ENCODE results near the gene PIGV.
A peak's percentile ranks its signal among the peaks of the same experiment; 100 is the strongest.

Gene PIGV

DNA sequence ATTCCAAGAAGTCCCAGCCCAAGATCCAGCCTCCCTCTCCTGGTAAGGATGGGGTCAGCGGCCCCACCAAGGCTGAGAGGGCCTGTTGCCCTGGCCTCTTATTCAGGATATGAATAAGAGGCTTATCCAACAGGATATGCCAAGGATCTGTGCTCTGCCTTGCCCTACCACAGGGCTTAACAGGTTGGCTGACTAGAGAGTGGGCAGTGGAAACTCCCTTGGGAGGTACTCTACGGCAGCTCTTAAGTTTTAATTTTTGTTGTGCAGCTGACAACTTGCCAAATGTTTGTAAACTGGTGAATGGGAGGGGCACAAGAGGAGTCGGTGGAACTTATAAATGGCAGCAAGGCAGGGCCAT, 16.5 kb upstream of the PIGV start:
- no peak overlapping the region for H3K4me3 ChIP-seq
- peak overlapping the region in 13 of 21 experiments; percentile 6 to 67 (median 28) for H3K27ac ChIP-seq

DNA sequence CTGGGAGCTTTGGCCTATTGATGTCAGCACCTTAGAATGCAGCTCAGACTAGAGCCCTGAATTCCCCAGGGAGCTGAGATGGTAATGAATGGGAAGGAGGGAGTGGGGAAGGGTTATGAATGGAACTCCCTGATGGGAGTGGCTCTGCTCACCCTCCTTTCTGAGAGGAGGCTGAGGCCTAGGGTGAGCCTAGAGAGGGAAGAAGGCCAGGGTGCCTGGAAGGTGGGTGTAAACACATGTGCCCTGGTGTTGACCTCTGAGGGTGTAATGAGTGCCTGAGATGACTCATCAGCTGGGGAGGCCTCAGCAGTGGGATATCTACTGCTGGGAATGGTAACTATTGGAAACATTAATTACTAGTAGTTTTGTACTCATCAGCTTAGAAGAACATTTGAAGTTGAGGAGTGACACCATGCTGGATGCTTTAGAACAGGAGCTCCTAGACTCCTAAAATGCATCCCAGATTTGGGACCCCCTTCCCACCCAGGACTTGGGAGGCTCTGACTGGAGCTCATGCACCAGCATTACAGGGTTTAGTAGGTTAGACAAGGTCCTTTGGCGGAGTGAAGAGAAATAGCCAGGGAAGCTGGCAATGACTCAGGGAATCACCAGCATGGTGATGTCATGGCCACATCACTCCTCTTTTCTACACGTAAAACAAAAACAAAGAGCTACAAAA, 16.0 kb upstream of the PIGV start:
- H3K4me3 ChIP-seq = no peak overlapping the region
- H3K27ac ChIP-seq = peak overlapping the region in 13 of 21 experiments; percentile 6 to 67 (median 28)

DNA sequence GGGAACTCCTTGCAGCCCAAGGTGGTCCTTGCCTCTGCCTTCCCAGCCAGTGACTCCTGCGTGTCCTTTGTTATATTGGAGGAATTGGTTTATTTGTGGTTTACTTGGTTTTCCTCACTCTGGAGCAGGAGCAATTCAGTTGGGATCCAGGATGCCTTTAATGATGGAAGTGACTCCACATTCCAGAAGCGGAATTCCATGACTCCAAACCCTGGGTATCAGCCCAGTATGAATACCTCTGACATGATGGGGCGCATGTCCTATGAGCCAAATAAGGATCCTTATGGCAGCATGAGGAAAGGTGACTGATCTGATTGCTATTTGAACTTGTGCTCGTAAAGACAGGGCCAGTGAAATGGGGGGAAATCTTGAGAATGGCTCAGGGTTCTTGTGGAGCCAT, 15.1 kb upstream of the PIGV start:
- no peak overlapping the region for H3K4me3 ChIP-seq
- H3K27ac ChIP-seq = peak overlapping the region in 1 of 21 experiments; percentile 30

DNA sequence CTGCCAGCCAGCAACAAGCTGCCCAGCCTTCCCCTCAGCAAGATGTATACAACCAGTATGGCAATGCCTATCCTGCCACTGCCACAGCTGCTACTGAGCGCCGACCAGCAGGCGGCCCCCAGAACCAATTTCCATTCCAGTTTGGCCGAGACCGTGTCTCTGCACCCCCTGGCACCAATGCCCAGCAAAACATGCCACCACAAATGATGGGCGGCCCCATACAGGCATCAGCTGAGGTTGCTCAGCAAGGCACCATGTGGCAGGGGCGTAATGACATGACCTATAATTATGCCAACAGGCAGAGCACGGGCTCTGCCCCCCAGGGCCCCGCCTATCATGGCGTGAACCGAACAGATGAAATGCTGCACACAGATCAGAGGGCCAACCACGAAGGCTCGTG, 13.3 kb upstream of the PIGV start:
- Histone ChIP-seq H3K27ac (no peak overlapping the region), H3K4me3 (no peak overlapping the region)

DNA sequence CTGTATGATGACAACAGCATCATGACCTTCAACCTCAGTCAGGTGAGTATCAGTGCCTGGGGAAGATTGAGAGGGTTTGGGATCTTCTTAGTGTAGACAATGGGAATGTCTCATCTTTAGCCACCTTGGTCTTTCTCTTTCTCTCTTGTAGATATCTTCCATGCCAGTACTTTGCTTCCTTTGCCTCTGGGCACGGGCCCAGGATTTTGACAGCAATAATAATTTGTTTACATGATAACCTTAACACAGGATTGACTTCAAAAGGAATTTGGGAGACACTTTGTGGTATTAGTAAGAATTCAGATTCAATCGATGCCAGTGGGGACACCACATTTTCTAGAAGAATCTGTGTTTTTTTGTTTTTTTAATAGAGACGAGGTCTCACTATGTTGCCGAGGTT, 12.1 kb upstream of the PIGV start:
- H3K27ac ChIP-seq = peak overlapping the region in 1 of 21 experiments; percentile 31
- no peak overlapping the region for H3K4me3 ChIP-seq

DNA sequence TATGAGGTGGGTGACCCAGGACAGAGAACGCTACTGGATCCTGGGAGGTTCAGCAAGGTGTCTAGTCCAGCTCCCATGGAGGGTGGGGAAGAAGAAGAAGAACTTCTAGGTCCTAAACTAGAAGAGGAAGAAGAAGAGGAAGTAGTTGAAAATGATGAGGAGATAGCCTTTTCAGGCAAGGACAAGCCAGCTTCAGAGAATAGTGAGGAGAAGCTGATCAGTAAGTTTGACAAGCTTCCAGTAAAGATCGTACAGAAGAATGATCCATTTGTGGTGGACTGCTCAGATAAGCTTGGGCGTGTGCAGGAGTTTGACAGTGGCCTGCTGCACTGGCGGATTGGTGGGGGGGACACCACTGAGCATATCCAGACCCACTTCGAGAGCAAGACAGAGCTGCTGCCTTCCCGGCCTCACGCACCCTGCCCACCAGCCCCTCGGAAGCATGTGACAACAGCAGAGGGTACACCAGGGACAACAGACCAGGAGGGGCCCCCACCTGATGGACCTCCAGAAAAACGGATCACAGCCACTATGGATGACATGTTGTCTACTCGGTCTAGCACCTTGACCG, 8.6 kb upstream of the PIGV start:
- no peak overlapping the region for H3K27ac ChIP-seq
- H3K4me3 ChIP-seq = no peak overlapping the region

DNA sequence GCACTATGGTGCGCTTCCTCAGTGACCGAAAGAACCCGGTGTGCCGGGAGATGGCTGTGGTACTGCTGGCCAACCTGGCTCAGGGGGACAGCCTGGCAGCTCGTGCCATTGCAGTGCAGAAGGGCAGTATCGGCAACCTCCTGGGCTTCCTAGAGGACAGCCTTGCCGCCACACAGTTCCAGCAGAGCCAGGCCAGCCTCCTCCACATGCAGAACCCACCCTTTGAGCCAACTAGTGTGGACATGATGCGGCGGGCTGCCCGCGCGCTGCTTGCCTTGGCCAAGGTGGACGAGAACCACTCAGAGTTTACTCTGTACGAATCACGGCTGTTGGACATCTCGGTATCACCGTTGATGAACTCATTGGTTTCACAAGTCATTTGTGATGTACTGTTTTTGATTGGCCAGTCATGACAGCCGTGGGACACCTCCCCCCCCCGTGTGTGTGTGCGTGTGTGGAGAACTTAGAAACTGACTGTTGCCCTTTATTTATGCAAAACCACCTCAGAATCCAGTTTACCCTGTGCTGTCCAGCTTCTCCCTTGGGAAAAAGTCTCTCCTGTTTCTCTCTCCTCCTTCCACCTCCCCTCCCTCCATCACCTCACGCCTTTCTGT, 7.3 kb upstream of the PIGV start:
- Histone ChIP-seq H3K27ac (no peak overlapping the region), H3K4me3 (no peak overlapping the region)

DNA sequence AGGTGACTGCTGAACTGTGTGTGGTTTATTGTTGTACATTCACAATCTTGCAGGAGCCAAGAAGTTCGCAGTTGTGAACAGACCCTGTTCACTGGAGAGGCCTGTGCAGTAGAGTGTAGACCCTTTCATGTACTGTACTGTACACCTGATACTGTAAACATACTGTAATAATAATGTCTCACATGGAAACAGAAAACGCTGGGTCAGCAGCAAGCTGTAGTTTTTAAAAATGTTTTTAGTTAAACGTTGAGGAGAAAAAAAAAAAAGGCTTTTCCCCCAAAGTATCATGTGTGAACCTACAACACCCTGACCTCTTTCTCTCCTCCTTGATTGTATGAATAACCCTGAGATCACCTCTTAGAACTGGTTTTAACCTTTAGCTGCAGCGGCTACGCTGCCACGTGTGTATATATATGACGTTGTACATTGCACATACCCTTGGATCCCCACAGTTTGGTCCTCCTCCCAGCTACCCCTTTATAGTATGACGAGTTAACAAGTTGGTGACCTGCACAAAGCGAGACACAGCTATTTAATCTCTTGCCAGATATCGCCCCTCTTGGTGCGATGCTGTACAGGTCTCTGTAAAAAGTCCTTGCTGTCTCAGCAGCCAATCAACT, 6.4 kb upstream of the PIGV start:
- no peak overlapping the region for H3K4me3 ChIP-seq
- H3K27ac ChIP-seq = no peak overlapping the region

DNA sequence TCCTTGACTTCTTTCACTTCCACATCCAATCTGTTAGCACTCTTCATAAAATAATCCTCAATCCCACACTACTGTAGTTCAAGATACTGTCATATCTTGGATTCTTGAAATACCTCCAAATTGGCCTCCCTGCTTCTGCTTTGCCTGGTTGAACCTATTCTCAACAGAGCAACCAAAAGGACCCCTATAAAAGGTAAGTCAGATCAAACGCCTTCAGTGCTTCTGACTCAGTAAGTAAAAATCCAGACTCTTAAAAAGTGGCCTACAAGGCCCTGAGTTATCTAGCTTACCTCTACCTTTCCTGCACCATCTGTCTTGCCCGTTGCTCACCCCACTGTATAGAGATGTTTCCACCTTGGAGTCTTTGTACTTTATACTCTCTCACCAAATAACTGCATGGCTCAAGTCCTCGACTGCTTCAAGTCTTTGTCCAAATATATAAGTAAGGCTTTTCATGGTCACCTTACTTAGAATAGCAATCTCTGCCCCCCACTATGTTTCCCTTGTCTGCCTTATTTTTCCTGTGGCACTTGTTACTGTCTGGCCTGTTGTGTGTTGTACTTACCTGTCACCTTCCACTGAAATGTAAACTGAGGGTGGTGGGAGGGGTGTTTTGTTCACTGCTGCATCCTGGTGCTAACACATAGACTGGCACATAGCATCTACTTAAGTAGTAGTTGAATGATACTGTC, 5.1 kb upstream of the PIGV start:
- Histone ChIP-seq H3K27ac (peak overlapping the region in 2 of 21 experiments; percentile 8 to 33), H3K4me3 (no peak overlapping the region)

DNA sequence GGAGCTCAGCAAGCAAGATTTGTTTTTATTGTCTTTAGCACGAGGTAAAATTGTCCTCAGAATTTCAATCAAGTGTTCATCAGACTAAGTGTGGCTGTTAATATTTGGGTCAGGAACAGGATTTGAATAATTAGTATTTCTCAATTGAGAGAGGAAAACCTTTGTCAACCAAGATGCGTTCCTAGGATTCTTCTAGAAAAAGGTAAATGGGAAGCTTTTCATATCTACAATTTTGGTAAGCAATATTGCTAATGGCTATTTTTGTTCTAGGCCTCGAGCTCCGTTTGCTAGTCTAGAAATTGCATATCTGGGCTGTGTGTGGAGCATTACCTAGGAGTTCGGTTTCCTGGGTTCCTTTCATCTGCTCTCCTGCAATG, 4.1 kb upstream of the PIGV start:
- Histone ChIP-seq H3K4me3 (no peak overlapping the region), H3K27ac (peak overlapping the region in 3 of 21 experiments; percentile 8 to 45 (median 20))

DNA sequence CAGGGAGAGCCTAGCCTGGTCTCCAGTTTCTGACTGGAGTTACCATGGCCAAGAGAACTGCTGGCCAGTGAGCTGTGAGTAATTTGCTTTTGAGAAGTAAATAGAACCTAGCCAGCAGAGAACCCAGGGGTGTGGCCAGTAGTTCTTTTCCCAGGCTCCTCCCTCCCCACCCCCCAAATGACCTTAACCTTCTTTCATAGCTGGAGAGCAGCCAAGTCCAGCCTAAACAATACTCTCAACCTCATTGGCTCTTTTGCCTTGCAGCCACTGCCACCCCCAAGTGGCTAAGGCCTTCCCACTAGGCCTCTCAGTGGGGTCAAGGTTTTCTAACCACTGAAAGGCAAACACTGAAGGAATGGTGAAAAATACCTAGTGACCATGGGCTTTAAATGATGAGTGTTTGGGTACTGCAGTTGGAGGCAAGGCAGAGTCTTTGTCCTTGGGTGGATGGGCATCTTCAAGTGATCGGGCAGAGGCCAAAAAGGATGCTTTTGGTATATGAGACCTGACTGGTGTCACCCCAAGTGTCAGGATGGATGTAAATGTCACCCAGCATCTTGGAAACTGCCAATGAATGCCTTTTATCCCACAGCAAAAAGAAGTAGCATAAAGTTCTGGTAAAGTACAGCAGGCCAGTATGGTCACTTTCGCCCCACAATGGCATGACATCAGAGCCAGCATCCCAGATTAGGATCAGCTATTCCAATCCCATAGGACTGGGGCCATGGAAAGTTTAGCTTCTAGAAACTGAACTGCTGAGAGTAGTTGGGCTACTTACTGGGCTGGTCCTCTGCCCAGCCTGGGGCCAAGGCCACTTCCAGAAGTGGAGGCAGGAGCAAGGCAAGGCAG, 3.5 kb upstream of the PIGV start:
- Histone ChIP-seq H3K4me3 (no peak overlapping the region), H3K27ac (peak overlapping the region in 9 of 21 experiments; percentile 3 to 100 (median 34))

DNA sequence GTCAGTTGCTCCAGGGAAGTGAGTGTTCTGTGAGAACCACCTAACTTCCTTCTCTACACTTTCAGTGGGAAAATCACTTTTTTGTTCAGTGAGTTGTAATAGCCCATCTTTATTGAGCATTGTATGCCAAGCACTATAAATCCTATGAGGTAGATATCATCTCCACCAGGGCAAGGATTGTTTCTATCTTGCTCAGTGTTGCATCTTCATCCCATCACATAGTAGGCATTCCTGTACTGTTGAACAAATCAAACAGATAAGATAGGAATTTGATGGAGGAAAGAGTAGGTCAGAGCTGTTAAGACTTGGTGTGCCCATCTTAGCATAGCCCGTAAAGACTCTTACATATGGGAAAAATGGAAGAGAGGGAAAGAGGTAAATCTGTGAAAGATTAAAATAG, 2.9 kb upstream of the PIGV start:
- peak overlapping the region in 10 of 21 experiments; percentile 3 to 100 (median 99) for H3K27ac ChIP-seq
- H3K4me3 ChIP-seq = no peak overlapping the region

DNA sequence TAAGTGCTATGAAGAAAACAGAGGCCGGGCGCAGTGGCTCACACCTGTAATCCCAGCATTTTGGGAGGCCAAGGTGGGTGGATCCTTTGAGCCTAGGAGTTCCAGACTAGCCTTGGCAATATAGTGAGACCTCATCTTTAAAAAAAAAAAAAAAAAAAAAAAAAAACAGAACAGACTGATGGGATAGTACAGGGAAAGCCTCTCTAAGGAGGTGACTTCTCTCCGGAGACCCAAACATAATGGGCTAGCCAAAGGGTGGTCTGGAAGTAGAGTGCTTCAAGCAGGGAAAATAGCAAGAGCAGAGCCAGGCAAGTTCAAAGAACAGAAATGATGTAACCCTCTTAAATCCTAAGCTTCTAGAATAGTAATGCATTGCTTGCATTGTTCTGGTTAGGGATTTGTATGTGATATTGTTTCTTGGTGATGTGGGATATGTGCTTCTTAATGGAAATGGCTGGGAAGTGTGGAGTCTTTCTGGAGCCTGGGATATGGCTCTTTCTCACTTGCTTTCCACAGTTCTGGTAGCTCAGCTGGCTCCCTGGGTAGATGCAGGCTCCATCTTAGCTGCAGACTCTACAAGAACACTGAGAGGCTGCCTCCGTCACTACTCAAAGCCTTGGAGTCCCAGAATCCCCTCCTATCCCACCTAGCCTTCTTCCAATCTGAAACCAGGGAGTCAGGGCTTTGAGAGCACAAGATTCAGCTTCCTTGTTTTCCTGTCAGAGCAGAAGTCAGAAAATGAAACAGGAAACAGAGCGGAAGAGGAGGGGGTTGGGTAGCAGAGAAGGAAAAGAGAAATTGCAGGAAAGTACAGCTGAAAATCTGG, 1.9 kb upstream of the PIGV start:
- no peak overlapping the region for H3K4me3 ChIP-seq
- H3K27ac ChIP-seq = peak overlapping the region in 20 of 21 experiments; percentile 97 to 100 (median 100)

DNA sequence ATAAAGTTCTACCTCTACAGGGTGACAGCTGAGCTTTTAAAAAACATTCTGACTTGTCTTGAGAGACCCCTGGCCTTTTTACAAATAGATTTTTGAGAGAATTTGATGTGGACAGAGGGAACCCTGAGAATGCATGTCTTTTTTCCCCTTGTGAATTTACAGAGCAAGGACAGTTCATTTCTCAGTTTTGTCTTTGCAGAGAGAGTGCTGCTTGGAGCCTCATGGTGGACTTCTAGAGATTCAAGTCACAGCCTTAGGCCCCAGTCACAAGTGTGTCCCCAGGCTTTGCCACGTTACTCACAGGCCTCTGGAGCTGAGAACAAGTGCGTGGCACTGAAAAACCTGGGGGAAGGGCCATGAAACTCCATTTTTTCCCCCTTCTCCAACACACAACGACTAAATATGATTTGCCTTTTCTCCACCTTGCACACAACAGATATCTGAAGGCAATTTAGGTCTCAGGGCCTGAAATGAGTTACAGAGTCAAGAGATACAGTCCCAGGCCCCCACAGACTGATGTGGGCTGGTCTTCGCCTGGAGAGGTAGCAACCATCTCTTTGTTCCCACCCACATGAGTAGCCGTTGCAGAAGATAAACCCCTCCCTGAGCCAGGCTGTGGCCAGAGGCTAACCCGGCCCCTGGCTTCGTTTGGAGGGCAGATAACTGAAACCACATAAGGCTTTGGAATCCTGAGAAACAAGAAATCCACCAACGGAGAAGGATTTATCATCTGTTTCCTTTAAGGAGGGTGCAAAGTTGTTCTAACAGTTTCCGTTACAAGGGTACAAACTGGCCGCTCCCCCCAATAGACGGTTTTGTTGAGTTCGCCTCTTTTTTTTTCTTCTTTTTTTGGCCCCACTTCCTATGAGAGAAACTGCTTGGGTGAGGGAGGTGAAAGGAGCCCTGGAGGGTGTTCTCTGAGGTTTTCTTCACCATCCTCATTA, 1.0 kb upstream of the PIGV start:
- Histone ChIP-seq H3K4me3 (peak overlapping the region; percentile 63 to 93 (median 73)), H3K27ac (peak overlapping the region; percentile 24 to 100 (median 100))

DNA sequence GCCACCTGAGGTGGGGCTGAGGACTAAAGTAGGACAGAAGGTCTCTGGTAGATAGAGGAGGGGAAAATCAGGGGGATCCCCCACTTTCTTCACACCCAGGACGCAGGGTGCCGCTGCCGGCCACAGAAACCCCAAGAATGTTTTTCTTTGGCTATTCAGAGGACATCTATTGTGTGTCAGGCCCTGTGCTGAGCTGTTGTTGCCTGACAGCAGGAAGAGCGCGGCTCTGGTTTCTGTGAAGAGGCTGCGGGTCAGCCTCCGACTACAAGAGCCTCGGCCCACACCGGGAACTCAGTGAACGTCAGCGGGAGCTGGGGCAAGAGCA, 407 bp upstream of the PIGV start:
- Histone ChIP-seq H3K4me3 (peak overlapping the region; percentile 63 to 93 (median 73)), H3K27ac (peak overlapping the region; percentile 24 to 100 (median 100))

DNA sequence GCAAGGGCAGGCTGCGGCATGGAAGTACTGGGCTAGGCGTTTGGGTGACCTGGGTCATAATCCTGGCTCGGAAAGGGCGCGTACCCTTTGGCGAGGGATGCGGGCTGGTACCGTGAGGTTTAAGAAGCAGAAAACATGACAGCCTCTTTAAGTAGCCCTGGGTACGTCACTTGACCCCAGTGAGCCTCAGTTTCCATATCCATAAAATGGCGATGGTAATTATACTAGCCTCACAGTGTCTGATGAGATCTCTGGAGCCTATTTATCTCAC, 700 bp downstream of the PIGV start:
- Histone ChIP-seq H3K4me3 (peak overlapping the region; percentile 63 to 93 (median 73)), H3K27ac (peak overlapping the region; percentile 28 to 100 (median 100))

DNA sequence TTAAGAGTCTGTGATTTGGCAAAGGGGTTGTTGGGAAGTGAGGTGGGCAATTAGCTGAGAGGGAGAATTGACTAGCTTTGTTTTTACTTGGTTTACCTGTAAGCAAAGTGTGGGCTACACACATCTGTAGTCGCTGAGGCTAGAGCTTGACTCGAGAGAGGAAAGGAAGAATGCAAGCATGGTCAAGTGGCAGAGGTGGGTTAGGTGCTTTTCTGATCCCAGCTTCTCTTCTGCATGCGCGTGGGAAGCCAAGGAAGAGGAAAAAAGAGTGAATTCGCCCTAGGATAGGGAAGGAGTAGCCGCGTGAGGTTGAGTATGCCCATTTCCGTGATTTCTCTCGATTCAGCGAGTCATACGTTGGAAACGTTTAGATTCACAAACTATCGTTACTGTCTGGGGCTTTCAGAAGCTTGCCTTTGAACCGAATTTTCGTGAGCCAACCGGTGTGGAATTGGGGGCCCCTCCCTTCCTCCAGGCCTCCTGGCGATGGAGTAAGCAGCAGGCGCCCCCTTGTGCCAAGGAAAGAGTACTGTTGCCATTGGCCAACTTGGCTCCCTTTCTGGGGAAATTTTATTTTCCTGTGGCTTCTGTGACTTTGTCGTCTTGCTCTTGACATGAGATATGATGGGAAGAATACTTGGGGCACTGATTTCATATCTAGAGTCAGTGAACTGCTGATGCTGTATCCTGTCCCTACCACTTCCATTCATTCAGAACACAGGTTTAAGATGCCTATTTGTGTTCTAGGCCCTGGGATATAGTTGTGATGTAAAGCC, 1.3 kb downstream of the PIGV start:
- Histone ChIP-seq H3K4me3 (peak overlapping the region; percentile 63 to 93 (median 73)), H3K27ac (peak overlapping the region; percentile 28 to 100 (median 100))

Measured in skin epidermis (tissue), 12 donors.